ENCODE measurements around the gene AKAP6.

DNA sequence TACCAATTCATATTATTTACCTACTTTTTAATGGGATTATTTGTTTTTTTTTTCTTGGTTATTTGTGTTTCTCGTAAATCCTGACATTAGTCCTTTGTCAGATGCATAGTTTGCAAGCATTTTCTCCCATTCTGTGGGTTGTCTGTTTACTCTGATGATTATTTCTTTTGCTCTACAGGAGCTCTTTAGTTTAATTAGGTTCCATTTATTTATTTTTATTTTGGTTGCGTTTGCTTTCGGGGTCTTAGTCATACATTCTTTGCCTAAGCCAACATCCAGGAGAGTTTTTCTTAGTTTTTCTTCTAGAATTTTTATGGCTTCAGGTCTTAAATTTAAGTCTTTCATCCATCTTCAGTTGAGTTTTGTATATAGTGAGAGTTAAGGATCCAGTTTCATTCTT, 289.9 kb downstream of the AKAP6 start:
- TF ChIP-seq, protein P1, sequence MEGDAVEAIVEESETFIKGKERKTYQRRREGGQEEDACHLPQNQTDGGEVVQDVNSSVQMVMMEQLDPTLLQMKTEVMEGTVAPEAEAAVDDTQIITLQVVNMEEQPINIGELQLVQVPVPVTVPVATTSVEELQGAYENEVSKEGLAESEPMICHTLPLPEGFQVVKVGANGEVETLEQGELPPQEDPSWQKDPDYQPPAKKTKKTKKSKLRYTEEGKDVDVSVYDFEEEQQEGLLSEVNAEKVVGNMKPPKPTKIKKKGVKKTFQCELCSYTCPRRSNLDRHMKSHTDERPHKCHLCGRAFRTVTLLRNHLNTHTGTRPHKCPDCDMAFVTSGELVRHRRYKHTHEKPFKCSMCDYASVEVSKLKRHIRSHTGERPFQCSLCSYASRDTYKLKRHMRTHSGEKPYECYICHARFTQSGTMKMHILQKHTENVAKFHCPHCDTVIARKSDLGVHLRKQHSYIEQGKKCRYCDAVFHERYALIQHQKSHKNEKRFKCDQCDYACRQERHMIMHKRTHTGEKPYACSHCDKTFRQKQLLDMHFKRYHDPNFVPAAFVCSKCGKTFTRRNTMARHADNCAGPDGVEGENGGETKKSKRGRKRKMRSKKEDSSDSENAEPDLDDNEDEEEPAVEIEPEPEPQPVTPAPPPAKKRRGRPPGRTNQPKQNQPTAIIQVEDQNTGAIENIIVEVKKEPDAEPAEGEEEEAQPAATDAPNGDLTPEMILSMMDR (IDR thresholded peaks at IDR 0.05; ENCODE audit: low read length) = no peak
- no peak for TF ChIP-seq EZH2 (IDR thresholded peaks at IDR 0.05; ENCODE audit: borderline replicate concordance, low read length)
